Neural cell (in vitro differentiated cells): ENCODE measurements around the gene SECISBP2. TPM values are rescaled to one million over a fixed set of nuclear protein-coding genes. Genes with fewer than 3 reads are reported as not detected.
A peak's percentile ranks its signal among the peaks of the same experiment; 100 is the strongest.

Source experiments
- H2AFZ ChIP-seq: fragments of 200-600, 300-800 bp; sonication (generic), shearing (Covaris generic); 2 replicates; pipeline ENCODE4 v1.6.0; 2014; ENCODE audit warnings: low read depth, mild to moderate bottlenecking, antibody characterized with exemption, low read length, moderate library complexity
- H3F3A ChIP-seq: fragments of 200-600 bp; shearing (Covaris generic); 2 replicates; pipeline ENCODE4 v1.6.1; 2016; ENCODE audit warnings: mild to moderate bottlenecking, moderate library complexity, mixed read lengths, antibody characterized with exemption, low read length; ENCODE audit not compliant: insufficient read depth, poor library complexity, severe bottlenecking
- H3K27ac ChIP-seq: fragments of 200-600, 300-800 bp; sonication (generic), shearing (Covaris generic); 2 replicates; pipeline ENCODE4 v1.5.1; 2014; ENCODE audit warnings: mild to moderate bottlenecking, low read length, moderate library complexity
- H3K27me3 ChIP-seq: fragments of 300-800, 200-600 bp; sonication (generic), shearing (Covaris generic); 2 replicates; pipeline ENCODE4 v1.6.0; 2014; ENCODE audit warnings: mild to moderate bottlenecking, low read depth, low read length, moderate library complexity; ENCODE audit not compliant: insufficient read depth
- H3K36me3 ChIP-seq: fragments of 300-800, 200-600 bp; sonication (generic), shearing (Covaris generic); 2 replicates; pipeline ENCODE4 v1.5.1; 2014; ENCODE audit warnings: mild to moderate bottlenecking, antibody characterized with exemption, low read length, moderate library complexity; ENCODE audit not compliant: insufficient read depth
- H3K4me2 ChIP-seq: fragments of 300-800, 200-600 bp; sonication (generic), shearing (Covaris generic); 2 replicates; pipeline ENCODE4 v1.6.0; 2014; ENCODE audit warnings: mild to moderate bottlenecking, low read length
- H3K4me3 ChIP-seq: fragments of 300-800, 200-600 bp; sonication (generic), shearing (Covaris generic); 2 replicates; pipeline ENCODE4 v1.5.1; 2014; ENCODE audit warnings: mild to moderate bottlenecking, low read length, moderate library complexity
- H3K79me2 ChIP-seq: fragments of 200-600 bp; shearing (Covaris generic); replicated peaks from 2 replicates; pipeline ENCODE4 v1.6.0; 2014; ENCODE audit warnings: mild to moderate bottlenecking, low read length, moderate library complexity; ENCODE audit not compliant: insufficient read depth
- H3K9ac ChIP-seq: fragments of 300-800, 200-600 bp; sonication (generic), shearing (Covaris generic); 2 replicates; pipeline ENCODE4 v1.6.1; 2016; ENCODE audit warnings: mild to moderate bottlenecking, low read length, mixed read lengths
- H3K9me2 ChIP-seq: fragments of 200-600 bp; shearing (Covaris generic); 2 replicates; pipeline ENCODE4 v1.6.1; 2016; ENCODE audit warnings: mild to moderate bottlenecking, low read length, mixed read lengths; ENCODE audit not compliant: insufficient read depth
- H3K9me3 ChIP-seq: fragments of 200-600, 300-800 bp; sonication (generic), shearing (Covaris generic); 2 replicates; pipeline ENCODE4 v1.6.1; 2016; ENCODE audit warnings: mild to moderate bottlenecking, mixed run types, low read length, moderate library complexity, mixed read lengths
- H4K20me1 ChIP-seq: fragments of 200-600 bp; shearing (Covaris generic); 2 replicates; pipeline ENCODE4 v1.6.1; 2016; ENCODE audit warnings: mild to moderate bottlenecking, mixed run types; ENCODE audit not compliant: insufficient read depth
- EP300 ChIP-seq: fragments of 450-650 bp; conservative IDR thresholded peaks from 2 replicates; pipeline ENCODE4 v1.6.1; 2014; ENCODE audit warnings: antibody characterized with exemption, mild to moderate bottlenecking, moderate library complexity; ENCODE audit not compliant: poor library complexity, severe bottlenecking
- EZH2 ChIP-seq: fragments of 200-600, 300-800 bp; shearing (Covaris generic), sonication (generic); IDR thresholded peaks from 2 replicates; pipeline ENCODE4 v1.6.1; 2014; ENCODE audit warnings: antibody characterized with exemption, low read length, borderline replicate concordance, mild to moderate bottlenecking; ENCODE audit not compliant: insufficient read depth, poor library complexity, severe bottlenecking
- MXI1 ChIP-seq: fragments of 450-650 bp; conservative IDR thresholded peaks from 2 replicates; pipeline ENCODE4 v1.6.1; 2014; ENCODE audit warnings: antibody characterized with exemption, mild to moderate bottlenecking; ENCODE audit not compliant: poor library complexity, severe bottlenecking
- POLR2AphosphoS5 ChIP-seq: IDR thresholded peaks from 2 replicates; pipeline ENCODE4 v1.6.1; 2012
- RAD21 ChIP-seq: fragments of 450-650 bp; conservative IDR thresholded peaks from 2 replicates; pipeline ENCODE4 v1.6.1; 2014; ENCODE audit warnings: antibody characterized with exemption, mild to moderate bottlenecking, moderate library complexity
- SMC3 ChIP-seq: fragments of 450-650 bp; conservative IDR thresholded peaks from 2 replicates; pipeline ENCODE4 v1.6.1; 2014; ENCODE audit warnings: antibody characterized with exemption, mild to moderate bottlenecking, moderate library complexity; ENCODE audit not compliant: poor library complexity
- TAF1 ChIP-seq: IDR thresholded peaks from 2 replicates; pipeline ENCODE4 v1.6.1; 2012; ENCODE audit warnings: low read depth
- polyA plus RNA-seq: library from polyadenylated mRNA; depleted of rRNA; stranded (reverse); fragments of >200 nt; gene quantifications from 2 replicates; pipeline ENCODE4 v1.2.3, GENCODE V29; 2014
- TF ChIP-seq, protein P1 (sequence below): fragments of 450-650 bp; IDR thresholded peaks from 2 replicates; pipeline ENCODE4 v1.5.1; 2014; ENCODE audit warnings: antibody characterized with exemption, mild to moderate bottlenecking, moderate library complexity; ENCODE audit not compliant: poor library complexity, severe bottlenecking
- TF ChIP-seq, protein P2 (sequence below): IDR thresholded peaks from 2 replicates; pipeline ENCODE4 v1.6.1; 2012; ENCODE audit warnings: borderline replicate concordance

Gene SECISBP2
- polyA plus RNA-seq, 1 donor from 2014 or later: 121 TPM

DNA sequence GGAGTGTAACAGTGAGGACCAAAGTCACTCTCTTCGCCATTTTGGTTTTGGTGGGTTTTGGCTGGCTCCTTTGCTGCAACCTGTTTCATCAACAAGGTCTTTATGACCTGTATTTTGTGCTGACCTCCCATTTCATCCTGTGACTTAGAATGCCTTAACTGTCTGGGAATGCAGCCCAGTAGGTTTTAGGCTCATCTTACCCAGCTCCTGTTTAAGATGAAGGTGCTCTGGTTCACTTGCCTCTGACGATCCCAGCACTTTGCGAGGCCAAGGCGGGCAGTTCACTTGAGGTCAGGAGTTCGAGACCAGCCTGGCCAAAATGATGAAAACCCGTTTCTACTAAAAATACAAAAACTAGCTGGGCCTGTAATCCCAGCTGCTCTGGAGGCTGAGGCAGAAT, 9.1 kb upstream of the SECISBP2 start (continued):
- TF ChIP-seq EZH2 (no peak), SMC3 (no peak)

DNA sequence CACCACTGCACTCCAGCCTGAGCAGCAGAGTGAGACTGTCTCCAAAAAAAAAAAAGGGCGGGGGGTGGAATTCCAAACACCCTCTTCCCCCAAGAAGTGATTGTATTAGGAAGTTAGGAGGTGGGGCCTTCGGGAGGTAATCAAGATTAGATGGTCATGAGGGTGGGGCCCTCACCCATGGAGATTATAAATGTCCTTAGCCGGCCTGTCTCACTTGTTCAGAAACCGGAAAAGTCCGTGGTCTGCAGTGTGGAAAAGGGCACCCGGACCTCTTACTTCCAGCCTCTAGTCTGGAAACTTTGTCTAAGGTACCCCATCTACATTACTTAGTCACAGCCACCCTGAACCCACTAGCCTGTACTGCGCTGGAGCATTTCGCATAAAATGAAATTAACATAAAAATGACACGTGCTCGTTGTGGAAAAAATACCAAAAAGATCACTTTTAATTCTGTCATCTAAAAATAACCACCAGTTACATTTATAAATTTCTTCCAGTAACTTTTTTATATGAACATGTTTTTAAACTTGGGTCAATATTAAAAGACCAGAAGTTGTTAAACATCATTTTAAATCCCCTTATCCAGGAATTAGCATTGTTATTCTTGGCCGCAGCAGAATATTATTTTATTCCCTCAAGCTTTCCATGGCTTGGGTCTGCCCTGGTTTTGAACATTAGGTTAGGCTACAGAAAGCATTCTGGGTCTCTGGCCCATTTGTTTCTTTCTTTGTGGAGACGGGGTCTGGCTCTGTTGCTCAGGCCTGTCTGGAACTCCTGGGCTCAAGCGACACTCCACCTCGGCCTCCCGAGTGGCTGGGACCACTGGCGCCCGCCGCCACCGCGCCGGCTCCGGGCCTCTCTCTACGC, 8.5 kb upstream of the SECISBP2 start:
- Histone ChIP-seq H3K27ac (peak overlapping the region; percentile 96), H3F3A (peaks cover 5% of the 10 kb centered on the region), H3K9ac (peak overlapping the region; percentile 91), H2AFZ (peak overlapping the region; percentile 61), H3K9me3 (no peaks in the 10 kb centered on the region), H3K9me2 (no peaks in the 10 kb centered on the region), H4K20me1 (no peaks in the 10 kb centered on the region), H3K4me3 (peak overlapping the region; percentile 74), H3K4me2 (peak overlapping the region; percentile 92), H3K79me2 (peaks cover 35% of the 10 kb centered on the region), H3K36me3 (no peaks in the 10 kb centered on the region), H3K27me3 (no peaks in the 10 kb centered on the region)
- TF ChIP-seq EP300 (no peak), SMC3 (no peak), POLR2AphosphoS5 (no peak), MXI1 (no peak), RAD21 (no peak), TAF1 (no peak), EZH2 (no peak)
- TF ChIP-seq, protein P1, sequence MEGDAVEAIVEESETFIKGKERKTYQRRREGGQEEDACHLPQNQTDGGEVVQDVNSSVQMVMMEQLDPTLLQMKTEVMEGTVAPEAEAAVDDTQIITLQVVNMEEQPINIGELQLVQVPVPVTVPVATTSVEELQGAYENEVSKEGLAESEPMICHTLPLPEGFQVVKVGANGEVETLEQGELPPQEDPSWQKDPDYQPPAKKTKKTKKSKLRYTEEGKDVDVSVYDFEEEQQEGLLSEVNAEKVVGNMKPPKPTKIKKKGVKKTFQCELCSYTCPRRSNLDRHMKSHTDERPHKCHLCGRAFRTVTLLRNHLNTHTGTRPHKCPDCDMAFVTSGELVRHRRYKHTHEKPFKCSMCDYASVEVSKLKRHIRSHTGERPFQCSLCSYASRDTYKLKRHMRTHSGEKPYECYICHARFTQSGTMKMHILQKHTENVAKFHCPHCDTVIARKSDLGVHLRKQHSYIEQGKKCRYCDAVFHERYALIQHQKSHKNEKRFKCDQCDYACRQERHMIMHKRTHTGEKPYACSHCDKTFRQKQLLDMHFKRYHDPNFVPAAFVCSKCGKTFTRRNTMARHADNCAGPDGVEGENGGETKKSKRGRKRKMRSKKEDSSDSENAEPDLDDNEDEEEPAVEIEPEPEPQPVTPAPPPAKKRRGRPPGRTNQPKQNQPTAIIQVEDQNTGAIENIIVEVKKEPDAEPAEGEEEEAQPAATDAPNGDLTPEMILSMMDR: no peak
- TF ChIP-seq, protein P2, sequence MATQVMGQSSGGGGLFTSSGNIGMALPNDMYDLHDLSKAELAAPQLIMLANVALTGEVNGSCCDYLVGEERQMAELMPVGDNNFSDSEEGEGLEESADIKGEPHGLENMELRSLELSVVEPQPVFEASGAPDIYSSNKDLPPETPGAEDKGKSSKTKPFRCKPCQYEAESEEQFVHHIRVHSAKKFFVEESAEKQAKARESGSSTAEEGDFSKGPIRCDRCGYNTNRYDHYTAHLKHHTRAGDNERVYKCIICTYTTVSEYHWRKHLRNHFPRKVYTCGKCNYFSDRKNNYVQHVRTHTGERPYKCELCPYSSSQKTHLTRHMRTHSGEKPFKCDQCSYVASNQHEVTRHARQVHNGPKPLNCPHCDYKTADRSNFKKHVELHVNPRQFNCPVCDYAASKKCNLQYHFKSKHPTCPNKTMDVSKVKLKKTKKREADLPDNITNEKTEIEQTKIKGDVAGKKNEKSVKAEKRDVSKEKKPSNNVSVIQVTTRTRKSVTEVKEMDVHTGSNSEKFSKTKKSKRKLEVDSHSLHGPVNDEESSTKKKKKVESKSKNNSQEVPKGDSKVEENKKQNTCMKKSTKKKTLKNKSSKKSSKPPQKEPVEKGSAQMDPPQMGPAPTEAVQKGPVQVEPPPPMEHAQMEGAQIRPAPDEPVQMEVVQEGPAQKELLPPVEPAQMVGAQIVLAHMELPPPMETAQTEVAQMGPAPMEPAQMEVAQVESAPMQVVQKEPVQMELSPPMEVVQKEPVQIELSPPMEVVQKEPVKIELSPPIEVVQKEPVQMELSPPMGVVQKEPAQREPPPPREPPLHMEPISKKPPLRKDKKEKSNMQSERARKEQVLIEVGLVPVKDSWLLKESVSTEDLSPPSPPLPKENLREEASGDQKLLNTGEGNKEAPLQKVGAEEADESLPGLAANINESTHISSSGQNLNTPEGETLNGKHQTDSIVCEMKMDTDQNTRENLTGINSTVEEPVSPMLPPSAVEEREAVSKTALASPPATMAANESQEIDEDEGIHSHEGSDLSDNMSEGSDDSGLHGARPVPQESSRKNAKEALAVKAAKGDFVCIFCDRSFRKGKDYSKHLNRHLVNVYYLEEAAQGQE: no peak
